HL-60 (cell line): ENCODE data around the gene SPP1.

ENCODE experiments used
- POLR2AphosphoS5 ChIP-seq: IDR thresholded peaks from 2 replicates; pipeline ENCODE4 v1.6.1; 2012; ENCODE audit warnings: low read depth
- REST ChIP-seq: IDR thresholded peaks from 2 replicates; pipeline ENCODE4 v1.6.1; 2012; ENCODE audit warnings: low read depth; ENCODE audit not compliant: insufficient replicate concordance
- SPI1 ChIP-seq: IDR thresholded peaks from 2 replicates; pipeline ENCODE4 v1.6.1; 2012; ENCODE audit warnings: low read depth, mild to moderate bottlenecking, borderline replicate concordance
- TF ChIP-seq, protein P1 (sequence below): IDR thresholded peaks from one replicate; pipeline ENCODE4 v1.5.1; 2011; ENCODE audit warnings: low read length, control low read depth, inconsistent platforms; ENCODE audit not compliant: insufficient read depth

DNA sequence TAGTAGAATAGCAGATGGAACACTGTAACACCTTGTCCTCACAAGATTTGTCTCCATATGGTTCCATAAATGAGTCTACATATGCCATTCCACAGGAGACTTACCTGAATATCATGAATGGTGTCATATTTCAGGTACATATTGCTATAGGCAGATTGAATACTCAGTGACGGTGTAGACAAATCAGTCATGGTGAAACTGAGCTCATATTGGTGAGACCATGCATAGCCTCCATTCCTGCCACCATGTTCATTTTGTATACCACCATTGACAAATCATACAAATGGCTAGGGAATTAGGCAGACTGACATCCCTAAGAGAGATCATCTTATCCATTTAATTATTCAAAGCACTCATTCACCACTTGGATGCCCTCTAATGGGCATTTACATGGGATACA is 38.0 kb upstream of the SPP1 start:
- TF ChIP-seq, protein P1, sequence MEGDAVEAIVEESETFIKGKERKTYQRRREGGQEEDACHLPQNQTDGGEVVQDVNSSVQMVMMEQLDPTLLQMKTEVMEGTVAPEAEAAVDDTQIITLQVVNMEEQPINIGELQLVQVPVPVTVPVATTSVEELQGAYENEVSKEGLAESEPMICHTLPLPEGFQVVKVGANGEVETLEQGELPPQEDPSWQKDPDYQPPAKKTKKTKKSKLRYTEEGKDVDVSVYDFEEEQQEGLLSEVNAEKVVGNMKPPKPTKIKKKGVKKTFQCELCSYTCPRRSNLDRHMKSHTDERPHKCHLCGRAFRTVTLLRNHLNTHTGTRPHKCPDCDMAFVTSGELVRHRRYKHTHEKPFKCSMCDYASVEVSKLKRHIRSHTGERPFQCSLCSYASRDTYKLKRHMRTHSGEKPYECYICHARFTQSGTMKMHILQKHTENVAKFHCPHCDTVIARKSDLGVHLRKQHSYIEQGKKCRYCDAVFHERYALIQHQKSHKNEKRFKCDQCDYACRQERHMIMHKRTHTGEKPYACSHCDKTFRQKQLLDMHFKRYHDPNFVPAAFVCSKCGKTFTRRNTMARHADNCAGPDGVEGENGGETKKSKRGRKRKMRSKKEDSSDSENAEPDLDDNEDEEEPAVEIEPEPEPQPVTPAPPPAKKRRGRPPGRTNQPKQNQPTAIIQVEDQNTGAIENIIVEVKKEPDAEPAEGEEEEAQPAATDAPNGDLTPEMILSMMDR, result no peak
- TF ChIP-seq SPI1, result no peak
- TF ChIP-seq POLR2AphosphoS5, result no peak
- no peak for TF ChIP-seq REST
